Measurements from ENCODE around the gene NDE1.
A peak's percentile ranks its signal among the peaks of the same experiment; 100 is the strongest.
"Not testable (repeated sequence)": the region's sequence is repeated elsewhere in the genome, so short reads cannot be mapped to it uniquely, and the experiment has no call there.

Gene NDE1

GRCh38 chr16:15644267-15644961, 5.6 kb upstream of the NDE1 start:
- 49% methylated on average over 3 of the region's 9 CpGs for WGBS (ENCODE audit: insufficient coverage)
- DNase-seq = no peak
- H3K27me3 ChIP-seq (replicated peaks in 2 of 5; ENCODE audit: control insufficient read depth in 4 of 5, insufficient read depth in 5 of 5, low read length in 4 of 5) = no peaks in the 10 kb centered on the region
- peaks cover 23 to 37% (median 30%) of the 10 kb centered on the region in 4 experiments for H3K4me1 ChIP-seq (ENCODE audit: control extremely low read depth in 1 of 4, control insufficient read depth in 4 of 4, insufficient read depth in 4 of 4, low read length in 3 of 4)
- peaks cover 0 to 3% (median 0%) of the 10 kb centered on the region in 4 experiments for H3K36me3 ChIP-seq (ENCODE audit: control insufficient read depth in 4 of 4, insufficient read depth in 4 of 4, low read length in 3 of 4)
- CTCF ChIA-PET = interaction anchor here (0.9 to 2.5 kb wide), 5 partner anchors 9 to 59 kb away, joined by 3 to 16 read pairs (median 4); no protein-coding TSS in a partner anchor
- POLR2A ChIA-PET = interaction anchor here (0.6 kb wide), 1 partner anchor 64 kb away, joined by 7 read pairs; no protein-coding TSS in a partner anchor
- H3K4me3 ChIP-seq (ENCODE audit: control insufficient read depth in 1 of 7, extremely low read depth in 1 of 7, insufficient read depth in 4 of 7, low read depth in 2 of 7, low read length in 6 of 7) = peak overlapping the region in 6 of 7 experiments; percentile 84 to 98 (median 91)
- no peaks in the 10 kb centered on the region for H3K9me3 ChIP-seq (ENCODE audit: control extremely low read depth in 1 of 5, control insufficient read depth in 4 of 5, insufficient read depth in 2 of 5, low read depth in 1 of 5, low read length in 4 of 5)
- peak overlapping the region; percentile 99 to 100 for H3K27ac ChIP-seq (ENCODE audit: insufficient read depth in 1 of 2, low read depth in 1 of 2, low read length in 2 of 2, poor library complexity in 1 of 2, severe bottlenecking in 2 of 2)

GRCh38 chr16:15644962-15645465, 5.0 kb upstream of the NDE1 start:
- H3K4me3 ChIP-seq (ENCODE audit: control insufficient read depth in 1 of 7, extremely low read depth in 1 of 7, insufficient read depth in 4 of 7, low read depth in 2 of 7, low read length in 6 of 7); H3K36me3 ChIP-seq (ENCODE audit: control insufficient read depth in 4 of 4, insufficient read depth in 4 of 4, low read length in 3 of 4); H3K9me3 ChIP-seq (ENCODE audit: control extremely low read depth in 1 of 5, control insufficient read depth in 4 of 5, insufficient read depth in 2 of 5, low read depth in 1 of 5, low read length in 4 of 5); H3K27ac ChIP-seq (ENCODE audit: insufficient read depth in 1 of 2, low read depth in 1 of 2, low read length in 2 of 2, poor library complexity in 1 of 2, severe bottlenecking in 2 of 2); H3K27me3 ChIP-seq (replicated peaks in 2 of 5; ENCODE audit: control insufficient read depth in 4 of 5, insufficient read depth in 5 of 5, low read length in 4 of 5): not testable (repeated sequence)
- DNase-seq = peak; percentile 48 to 73 (median 69)
- WGBS (ENCODE audit: insufficient coverage) = 98% methylated on average over 4 of the region's 10 CpGs
- H3K4me1 ChIP-seq (ENCODE audit: control extremely low read depth in 1 of 4, control insufficient read depth in 4 of 4, insufficient read depth in 4 of 4, low read length in 3 of 4) = peaks cover 23 to 41% (median 35%) of the 10 kb centered on the region in 4 experiments
- POLR2A ChIA-PET = interaction anchor here (0.6 kb wide), 1 partner anchor 10 kb away, joined by 3 read pairs; no protein-coding TSS in a partner anchor
- CTCF ChIA-PET = interaction anchor here (0.6 to 1.5 kb wide), 3 partner anchors 12 to 62 kb away, joined by 3 to 4 read pairs (median 4); no protein-coding TSS in a partner anchor

- CTCF ChIA-PET = interaction anchor here (1.0 to 2.6 kb wide), 2 partner anchors 14 to 35 kb away, joined by 3 to 9 read pairs; no protein-coding TSS in a partner anchor
- WGBS (ENCODE audit: insufficient coverage) = 95% methylated on average over 9 of the region's 13 CpGs
Measured at GRCh38 chr16:15646557-15647293, 3.3 kb upstream of the NDE1 start.

GRCh38 chr16:15647294-15648014, 2.6 kb upstream of the NDE1 start:
- H3K27me3 ChIP-seq (replicated peaks in 2 of 5; ENCODE audit: control insufficient read depth in 4 of 5, insufficient read depth in 5 of 5, low read length in 4 of 5) = no peaks in the 10 kb centered on the region
- H3K27ac ChIP-seq (ENCODE audit: insufficient read depth in 1 of 2, low read depth in 1 of 2, low read length in 2 of 2, poor library complexity in 1 of 2, severe bottlenecking in 2 of 2) = no peak overlapping the region
- ChIA-PET POLR2A (no interaction called here), CTCF (interaction anchor here (1.0 to 2.6 kb wide), 2 partner anchors 14 to 35 kb away, joined by 3 to 9 read pairs; no protein-coding TSS in a partner anchor)
- no peak for DNase-seq
- H3K36me3 ChIP-seq (ENCODE audit: control insufficient read depth in 4 of 4, insufficient read depth in 4 of 4, low read length in 3 of 4) = peaks cover 0 to 5% (median 4%) of the 10 kb centered on the region in 4 experiments
- 96% methylated on average over 5 of the region's 7 CpGs for WGBS (ENCODE audit: insufficient coverage)
- no peaks in the 10 kb centered on the region for H3K9me3 ChIP-seq (ENCODE audit: control extremely low read depth in 1 of 5, control insufficient read depth in 4 of 5, insufficient read depth in 2 of 5, low read depth in 1 of 5, low read length in 4 of 5)
- peaks cover 7 to 38% (median 27%) of the 10 kb centered on the region in 4 experiments for H3K4me1 ChIP-seq (ENCODE audit: control extremely low read depth in 1 of 4, control insufficient read depth in 4 of 4, insufficient read depth in 4 of 4, low read length in 3 of 4)
- H3K4me3 ChIP-seq (ENCODE audit: control insufficient read depth in 1 of 7, extremely low read depth in 1 of 7, insufficient read depth in 4 of 7, low read depth in 2 of 7, low read length in 6 of 7) = no peak overlapping the region

More at GRCh38 chr16:15646557-15647293, 3.3 kb upstream of the NDE1 start:
- H3K9me3 ChIP-seq (ENCODE audit: control extremely low read depth in 1 of 5, control insufficient read depth in 4 of 5, insufficient read depth in 2 of 5, low read depth in 1 of 5, low read length in 4 of 5); H3K4me3 ChIP-seq (ENCODE audit: control insufficient read depth in 1 of 7, extremely low read depth in 1 of 7, insufficient read depth in 4 of 7, low read depth in 2 of 7, low read length in 6 of 7); DNase-seq; H3K27me3 ChIP-seq (replicated peaks in 2 of 5; ENCODE audit: control insufficient read depth in 4 of 5, insufficient read depth in 5 of 5, low read length in 4 of 5); H3K27ac ChIP-seq (ENCODE audit: insufficient read depth in 1 of 2, low read depth in 1 of 2, low read length in 2 of 2, poor library complexity in 1 of 2, severe bottlenecking in 2 of 2); H3K36me3 ChIP-seq (ENCODE audit: control insufficient read depth in 4 of 4, insufficient read depth in 4 of 4, low read length in 3 of 4); POLR2A ChIA-PET: not testable (repeated sequence)
- peaks cover 12 to 39% (median 30%) of the 10 kb centered on the region in 4 experiments for H3K4me1 ChIP-seq (ENCODE audit: control extremely low read depth in 1 of 4, control insufficient read depth in 4 of 4, insufficient read depth in 4 of 4, low read length in 3 of 4)

- ChIA-PET POLR2A (no interaction called here), CTCF (interaction anchor here (2.6 kb wide), 1 partner anchor 34 kb away, joined by 9 read pairs; no protein-coding TSS in a partner anchor)
- Histone ChIP-seq H3K27me3 (replicated peaks in 2 of 5; ENCODE audit: control insufficient read depth in 4 of 5, insufficient read depth in 5 of 5, low read length in 4 of 5) (no peaks in the 10 kb centered on the region), H3K4me1 (ENCODE audit: control extremely low read depth in 1 of 4, control insufficient read depth in 4 of 4, insufficient read depth in 4 of 4, low read length in 3 of 4) (peaks cover 7 to 41% (median 29%) of the 10 kb centered on the region in 4 experiments), H3K27ac (ENCODE audit: insufficient read depth in 1 of 2, low read depth in 1 of 2, low read length in 2 of 2, poor library complexity in 1 of 2, severe bottlenecking in 2 of 2) (no peak overlapping the region), H3K9me3 (ENCODE audit: control extremely low read depth in 1 of 5, control insufficient read depth in 4 of 5, insufficient read depth in 2 of 5, low read depth in 1 of 5, low read length in 4 of 5) (no peaks in the 10 kb centered on the region), H3K36me3 (ENCODE audit: control insufficient read depth in 4 of 4, insufficient read depth in 4 of 4, low read length in 3 of 4) (peaks cover 0 to 12% (median 6%) of the 10 kb centered on the region in 4 experiments), H3K4me3 (ENCODE audit: control insufficient read depth in 1 of 7, extremely low read depth in 1 of 7, insufficient read depth in 4 of 7, low read depth in 2 of 7, low read length in 6 of 7) (no peak overlapping the region)
- WGBS (ENCODE audit: insufficient coverage) = 99% methylated on average over 8 of the region's 9 CpGs
- DNase-seq = no peak
Measured at GRCh38 chr16:15648135-15648730, 1.8 kb upstream of the NDE1 start.

GRCh38 chr16:15649311-15649710, 734 bp upstream of the NDE1 start:
- H3K27me3 ChIP-seq (replicated peaks in 2 of 5; ENCODE audit: control insufficient read depth in 4 of 5, insufficient read depth in 5 of 5, low read length in 4 of 5); CTCF ChIA-PET; DNase-seq; H3K9me3 ChIP-seq (ENCODE audit: control extremely low read depth in 1 of 5, control insufficient read depth in 4 of 5, insufficient read depth in 2 of 5, low read depth in 1 of 5, low read length in 4 of 5): not testable (repeated sequence)
- H3K4me1 ChIP-seq (ENCODE audit: control extremely low read depth in 1 of 4, control insufficient read depth in 4 of 4, insufficient read depth in 4 of 4, low read length in 3 of 4) = peaks cover 0 to 33% (median 23%) of the 10 kb centered on the region in 4 experiments
- H3K27ac ChIP-seq (ENCODE audit: insufficient read depth in 1 of 2, low read depth in 1 of 2, low read length in 2 of 2, poor library complexity in 1 of 2, severe bottlenecking in 2 of 2) = peak overlapping the region in 1 of 2 experiments; percentile 65
- 90% methylated on average over 17 of the region's 17 CpGs for WGBS (ENCODE audit: insufficient coverage)
- peak overlapping the region in 6 of 7 experiments; percentile 53 to 97 (median 88) for H3K4me3 ChIP-seq (ENCODE audit: control insufficient read depth in 1 of 7, extremely low read depth in 1 of 7, insufficient read depth in 4 of 7, low read depth in 2 of 7, low read length in 6 of 7)
- H3K36me3 ChIP-seq (ENCODE audit: control insufficient read depth in 4 of 4, insufficient read depth in 4 of 4, low read length in 3 of 4) = peaks cover 0 to 13% (median 6%) of the 10 kb centered on the region in 4 experiments
- POLR2A ChIA-PET = interaction anchor here (2.5 kb wide), 1 partner anchor 23 kb away, joined by 8 read pairs; no protein-coding TSS in a partner anchor

All from common myeloid progenitor, CD34-positive (primary cell).